ENCODE data around the gene MUCL3. TPM values are rescaled to one million over a fixed set of nuclear protein-coding genes. Genes with fewer than 3 reads are reported as not detected.

MUCL3 gene, protein sequence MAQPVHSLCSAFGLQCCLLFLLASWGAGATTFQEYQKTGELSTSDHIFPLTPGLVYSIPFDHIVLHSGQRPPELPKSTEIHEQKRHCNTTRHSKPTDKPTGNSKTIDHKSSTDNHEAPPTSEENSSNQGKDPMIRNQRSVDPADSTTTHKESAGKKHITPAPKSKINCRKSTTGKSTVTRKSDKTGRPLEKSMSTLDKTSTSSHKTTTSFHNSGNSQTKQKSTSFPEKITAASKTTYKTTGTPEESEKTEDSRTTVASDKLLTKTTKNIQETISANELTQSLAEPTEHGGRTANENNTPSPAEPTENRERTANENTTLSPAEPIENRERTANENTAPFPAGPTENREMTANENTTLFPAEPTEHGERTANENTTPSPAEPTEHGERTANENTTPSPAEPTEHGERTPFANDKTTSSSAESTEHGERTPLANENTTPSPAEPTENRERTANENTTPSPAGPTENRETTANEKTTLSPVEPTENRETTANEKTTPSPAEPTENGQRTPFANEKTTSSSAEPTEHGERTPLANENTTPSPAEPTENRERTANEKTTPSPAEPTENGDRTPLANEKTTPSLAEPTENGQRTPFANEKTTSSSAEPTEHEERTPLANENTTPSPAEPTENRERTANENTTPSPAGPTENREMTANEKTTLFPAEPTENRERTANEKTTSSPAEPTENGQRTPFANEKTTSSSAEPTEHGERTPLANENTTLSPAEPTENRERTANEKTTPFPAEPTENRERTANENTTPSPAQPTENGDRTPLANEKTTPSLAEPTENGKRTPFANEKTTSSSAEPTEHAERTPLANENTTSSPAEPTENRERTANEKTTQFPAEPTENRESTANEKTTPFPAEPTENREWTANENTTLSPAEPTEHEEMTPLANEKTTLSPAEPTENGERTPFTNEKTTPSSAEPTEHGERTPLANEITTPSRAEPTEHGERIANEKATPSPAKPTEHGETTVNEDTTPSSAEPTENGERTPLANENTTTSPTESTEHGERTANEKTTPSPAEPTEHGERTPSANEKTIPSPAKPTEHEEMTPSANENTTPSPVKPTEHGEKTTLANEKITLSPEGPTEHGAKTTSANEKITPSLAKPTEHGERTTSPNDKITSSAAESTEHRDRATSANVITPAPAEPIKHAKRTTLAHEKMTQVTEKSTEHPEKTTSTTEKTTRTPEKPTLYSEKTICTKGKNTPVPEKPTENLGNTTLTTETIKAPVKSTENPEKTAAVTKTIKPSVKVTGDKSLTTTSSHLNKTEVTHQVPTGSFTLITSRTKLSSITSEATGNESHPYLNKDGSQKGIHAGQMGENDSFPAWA (N-terminal part only)
- total RNA-seq (2021) (0.15 to 0.21 TPM (median 0.18 TPM) in 3 replicates), Bru-seq, nascent RNA (percentile 19 among the genes with signal in this experiment)
- long read RNA-seq, experiment 1, partial matches to known transcripts = 1 of 1 reads
- long read RNA-seq, experiment 1, other reads (novel, unspliced or antisense) = 0 of 1 reads
- long read RNA-seq, experiment 2 = 0 reads
- long read RNA-seq, experiment 3 = 0 reads

DNA sequence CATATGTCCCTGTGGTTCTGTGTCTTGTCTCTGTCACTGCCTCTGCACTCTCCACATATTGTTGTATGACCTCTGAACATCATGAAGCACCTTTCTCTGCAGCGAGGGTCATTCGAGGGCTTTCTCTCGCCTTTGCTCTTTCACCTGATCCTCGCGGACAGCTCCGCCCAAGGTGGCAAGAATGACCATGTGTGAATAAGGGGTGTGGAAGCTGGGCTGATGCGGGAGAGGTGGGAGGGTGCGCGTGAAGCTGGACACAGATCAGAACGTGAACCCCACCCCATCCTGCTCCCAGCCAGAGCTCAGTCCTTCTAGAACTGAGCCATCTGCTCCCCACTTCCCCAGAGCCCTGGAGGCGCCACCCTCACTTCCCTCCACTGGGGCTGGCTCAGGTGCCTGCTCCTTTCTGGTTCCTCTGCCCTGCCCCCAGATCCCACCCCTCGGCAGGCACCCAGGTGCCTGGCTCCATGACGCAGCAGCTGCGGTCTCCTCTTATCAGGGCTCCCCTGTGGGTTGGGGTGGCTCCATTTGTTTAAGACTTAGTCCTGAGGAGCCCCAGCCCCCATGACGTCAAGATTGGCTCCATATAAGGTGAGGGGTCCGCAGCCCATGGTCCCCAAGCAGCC is at the start of gene MUCL3:
Gene MUCL3 (plus strand): TSS at position 613 of the 626 bp plus-strand sequence. CDS start 27 bp downstream, outside the sequence.
- POLR2A ChIA-PET = no interaction called here
- H3K27ac Mint-ChIP-seq = no peak within 1 kb of the TSS
- no peaks in the 10 kb centered on the region; the same call in 1 of the 2 replicates for H3K27me3 Mint-ChIP-seq (ENCODE audit: low read depth)
- CTCF ChIA-PET = interaction anchor here (0.6 to 4.7 kb wide), 8 partner anchors 9 to 147 kb away, joined by 3 to 50 read pairs (median 9); partner anchors contain the start of genes SFTA2 and VARS2
- H3K9me3 Mint-ChIP-seq = no peaks in the 10 kb centered on the region
- DNase-seq (ENCODE audit: low spot score) (no peak), ATAC-seq (no peak)
- TF ChIP-seq, protein P1, sequence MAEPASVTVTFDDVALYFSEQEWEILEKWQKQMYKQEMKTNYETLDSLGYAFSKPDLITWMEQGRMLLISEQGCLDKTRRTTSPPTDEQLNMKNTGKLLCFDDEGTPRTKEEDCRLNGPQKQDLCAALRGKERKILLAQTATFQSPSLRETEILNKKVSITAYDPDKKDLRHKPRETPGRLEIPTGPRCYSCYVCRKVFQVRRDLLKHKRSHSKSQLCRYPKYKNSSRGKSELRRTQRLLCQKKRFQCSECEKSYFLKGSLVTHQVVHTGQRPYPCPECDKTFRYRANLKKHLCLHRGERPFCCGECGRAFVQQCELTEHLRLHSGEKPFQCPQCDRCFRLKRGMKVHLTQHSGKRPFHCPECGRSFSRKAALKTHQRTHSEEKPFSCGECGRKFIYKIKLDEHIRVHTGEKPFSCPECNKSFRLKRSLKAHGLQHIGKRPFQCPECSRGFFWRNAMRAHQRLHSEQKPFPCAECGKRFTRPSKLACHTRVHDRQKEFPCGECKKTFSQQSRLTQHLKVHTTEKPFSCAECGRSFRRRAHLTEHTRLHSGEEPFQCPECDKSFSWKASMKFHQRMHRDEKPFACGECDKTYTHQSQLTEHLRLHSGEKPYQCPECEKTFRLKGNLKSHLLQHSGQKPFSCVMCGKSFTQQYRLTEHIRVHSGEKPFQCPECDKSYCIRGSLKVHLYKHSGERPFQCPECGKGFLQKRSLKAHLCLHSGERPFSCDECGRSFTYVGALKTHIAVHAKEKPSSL (CRISPR knock-in tag; conservative IDR thresholded peaks at IDR 0.05) = no peak
- TF ChIP-seq, protein P2, sequence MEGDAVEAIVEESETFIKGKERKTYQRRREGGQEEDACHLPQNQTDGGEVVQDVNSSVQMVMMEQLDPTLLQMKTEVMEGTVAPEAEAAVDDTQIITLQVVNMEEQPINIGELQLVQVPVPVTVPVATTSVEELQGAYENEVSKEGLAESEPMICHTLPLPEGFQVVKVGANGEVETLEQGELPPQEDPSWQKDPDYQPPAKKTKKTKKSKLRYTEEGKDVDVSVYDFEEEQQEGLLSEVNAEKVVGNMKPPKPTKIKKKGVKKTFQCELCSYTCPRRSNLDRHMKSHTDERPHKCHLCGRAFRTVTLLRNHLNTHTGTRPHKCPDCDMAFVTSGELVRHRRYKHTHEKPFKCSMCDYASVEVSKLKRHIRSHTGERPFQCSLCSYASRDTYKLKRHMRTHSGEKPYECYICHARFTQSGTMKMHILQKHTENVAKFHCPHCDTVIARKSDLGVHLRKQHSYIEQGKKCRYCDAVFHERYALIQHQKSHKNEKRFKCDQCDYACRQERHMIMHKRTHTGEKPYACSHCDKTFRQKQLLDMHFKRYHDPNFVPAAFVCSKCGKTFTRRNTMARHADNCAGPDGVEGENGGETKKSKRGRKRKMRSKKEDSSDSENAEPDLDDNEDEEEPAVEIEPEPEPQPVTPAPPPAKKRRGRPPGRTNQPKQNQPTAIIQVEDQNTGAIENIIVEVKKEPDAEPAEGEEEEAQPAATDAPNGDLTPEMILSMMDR (IDR thresholded peaks at IDR 0.05) = no peak
- no peak for TF ChIP-seq NFYB (CRISPR knock-in tag; conservative IDR thresholded peaks at IDR 0.05; ENCODE audit: low read depth)
- TF ChIP-seq EMX1 (CRISPR knock-in tag; IDR thresholded peaks at IDR 0.05) = no peak
- TF ChIP-seq, protein P3, sequence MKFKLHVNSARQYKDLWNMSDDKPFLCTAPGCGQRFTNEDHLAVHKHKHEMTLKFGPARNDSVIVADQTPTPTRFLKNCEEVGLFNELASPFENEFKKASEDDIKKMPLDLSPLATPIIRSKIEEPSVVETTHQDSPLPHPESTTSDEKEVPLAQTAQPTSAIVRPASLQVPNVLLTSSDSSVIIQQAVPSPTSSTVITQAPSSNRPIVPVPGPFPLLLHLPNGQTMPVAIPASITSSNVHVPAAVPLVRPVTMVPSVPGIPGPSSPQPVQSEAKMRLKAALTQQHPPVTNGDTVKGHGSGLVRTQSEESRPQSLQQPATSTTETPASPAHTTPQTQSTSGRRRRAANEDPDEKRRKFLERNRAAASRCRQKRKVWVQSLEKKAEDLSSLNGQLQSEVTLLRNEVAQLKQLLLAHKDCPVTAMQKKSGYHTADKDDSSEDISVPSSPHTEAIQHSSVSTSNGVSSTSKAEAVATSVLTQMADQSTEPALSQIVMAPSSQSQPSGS (CRISPR knock-in tag; IDR thresholded peaks at IDR 0.05; ENCODE audit: borderline replicate concordance, low read depth) = no peak
- H3K4me3 Mint-ChIP-seq = no peak within 1 kb of the TSS
- H3K36me3 Mint-ChIP-seq = no peaks in the 10 kb centered on the region
- peaks cover 39% of the 10 kb centered on the region for H3K4me1 Mint-ChIP-seq

DNA sequence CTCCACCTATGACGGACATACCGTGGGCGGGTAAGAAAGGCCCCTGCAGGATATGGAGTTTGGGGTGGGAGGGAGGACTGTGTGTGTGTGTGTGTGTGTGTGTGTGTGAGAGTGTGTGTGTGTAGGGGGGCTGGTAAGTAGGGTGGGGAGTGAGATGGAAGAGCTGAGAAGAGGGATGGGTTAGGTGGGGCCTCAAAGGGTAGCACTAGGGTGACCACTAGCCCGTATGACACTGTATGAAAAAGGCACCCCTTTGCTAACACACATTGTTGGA is 49.4 kb upstream of the MUCL3 start:
- ATAC-seq (no peak), DNase-seq (ENCODE audit: low spot score) (no peak)
- ChIA-PET CTCF (interaction anchor here (0.5 to 3.1 kb wide), 2 partner anchors 9 to 11 kb away, joined by 3 to 11 read pairs; no protein-coding TSS in a partner anchor), POLR2A (interaction anchor here (1.5 kb wide), 1 partner anchor 23 kb away, joined by 4 read pairs; the partner anchor contains the start of gene VARS2)
- H3K4me3 Mint-ChIP-seq = no peak overlapping the region
- H3K27me3 Mint-ChIP-seq (ENCODE audit: low read depth) = no peaks in the 10 kb centered on the region
- no peaks in the 10 kb centered on the region for H3K9me3 Mint-ChIP-seq
- H3K4me1 Mint-ChIP-seq = peaks cover 32% of the 10 kb centered on the region
- no peak overlapping the region for H3K27ac Mint-ChIP-seq
- H3K36me3 Mint-ChIP-seq = peaks cover 57% of the 10 kb centered on the region
- TF ChIP-seq IRF2 (CRISPR knock-in tag; IDR thresholded peaks at IDR 0.05; ENCODE audit: borderline replicate concordance, low read depth) = no peak
- TF ChIP-seq, protein P4, sequence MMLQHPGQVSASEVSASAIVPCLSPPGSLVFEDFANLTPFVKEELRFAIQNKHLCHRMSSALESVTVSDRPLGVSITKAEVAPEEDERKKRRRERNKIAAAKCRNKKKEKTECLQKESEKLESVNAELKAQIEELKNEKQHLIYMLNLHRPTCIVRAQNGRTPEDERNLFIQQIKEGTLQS (CRISPR knock-in tag; conservative IDR thresholded peaks at IDR 0.05) = no peak
- no peak for TF ChIP-seq FOXK1 (CRISPR knock-in tag; IDR thresholded peaks at IDR 0.05)
- no peak for TF ChIP-seq TEAD4 (CRISPR knock-in tag; IDR thresholded peaks at IDR 0.05)
- TF ChIP-seq, protein P5, sequence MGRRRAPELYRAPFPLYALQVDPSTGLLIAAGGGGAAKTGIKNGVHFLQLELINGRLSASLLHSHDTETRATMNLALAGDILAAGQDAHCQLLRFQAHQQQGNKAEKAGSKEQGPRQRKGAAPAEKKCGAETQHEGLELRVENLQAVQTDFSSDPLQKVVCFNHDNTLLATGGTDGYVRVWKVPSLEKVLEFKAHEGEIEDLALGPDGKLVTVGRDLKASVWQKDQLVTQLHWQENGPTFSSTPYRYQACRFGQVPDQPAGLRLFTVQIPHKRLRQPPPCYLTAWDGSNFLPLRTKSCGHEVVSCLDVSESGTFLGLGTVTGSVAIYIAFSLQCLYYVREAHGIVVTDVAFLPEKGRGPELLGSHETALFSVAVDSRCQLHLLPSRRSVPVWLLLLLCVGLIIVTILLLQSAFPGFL (CRISPR knock-in tag; IDR thresholded peaks at IDR 0.05; ENCODE audit: borderline replicate concordance) = no peak
- no peak for TF ChIP-seq ZNF263 (CRISPR knock-in tag; IDR thresholded peaks at IDR 0.05; ENCODE audit: low read depth)
- no peak for TF ChIP-seq ZNF423 (CRISPR knock-in tag; IDR thresholded peaks at IDR 0.05)
- TF ChIP-seq, protein P6, sequence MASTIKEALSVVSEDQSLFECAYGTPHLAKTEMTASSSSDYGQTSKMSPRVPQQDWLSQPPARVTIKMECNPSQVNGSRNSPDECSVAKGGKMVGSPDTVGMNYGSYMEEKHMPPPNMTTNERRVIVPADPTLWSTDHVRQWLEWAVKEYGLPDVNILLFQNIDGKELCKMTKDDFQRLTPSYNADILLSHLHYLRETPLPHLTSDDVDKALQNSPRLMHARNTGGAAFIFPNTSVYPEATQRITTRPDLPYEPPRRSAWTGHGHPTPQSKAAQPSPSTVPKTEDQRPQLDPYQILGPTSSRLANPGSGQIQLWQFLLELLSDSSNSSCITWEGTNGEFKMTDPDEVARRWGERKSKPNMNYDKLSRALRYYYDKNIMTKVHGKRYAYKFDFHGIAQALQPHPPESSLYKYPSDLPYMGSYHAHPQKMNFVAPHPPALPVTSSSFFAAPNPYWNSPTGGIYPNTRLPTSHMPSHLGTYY (CRISPR knock-in tag; IDR thresholded peaks at IDR 0.05) = no peak
- TF ChIP-seq, protein P7, sequence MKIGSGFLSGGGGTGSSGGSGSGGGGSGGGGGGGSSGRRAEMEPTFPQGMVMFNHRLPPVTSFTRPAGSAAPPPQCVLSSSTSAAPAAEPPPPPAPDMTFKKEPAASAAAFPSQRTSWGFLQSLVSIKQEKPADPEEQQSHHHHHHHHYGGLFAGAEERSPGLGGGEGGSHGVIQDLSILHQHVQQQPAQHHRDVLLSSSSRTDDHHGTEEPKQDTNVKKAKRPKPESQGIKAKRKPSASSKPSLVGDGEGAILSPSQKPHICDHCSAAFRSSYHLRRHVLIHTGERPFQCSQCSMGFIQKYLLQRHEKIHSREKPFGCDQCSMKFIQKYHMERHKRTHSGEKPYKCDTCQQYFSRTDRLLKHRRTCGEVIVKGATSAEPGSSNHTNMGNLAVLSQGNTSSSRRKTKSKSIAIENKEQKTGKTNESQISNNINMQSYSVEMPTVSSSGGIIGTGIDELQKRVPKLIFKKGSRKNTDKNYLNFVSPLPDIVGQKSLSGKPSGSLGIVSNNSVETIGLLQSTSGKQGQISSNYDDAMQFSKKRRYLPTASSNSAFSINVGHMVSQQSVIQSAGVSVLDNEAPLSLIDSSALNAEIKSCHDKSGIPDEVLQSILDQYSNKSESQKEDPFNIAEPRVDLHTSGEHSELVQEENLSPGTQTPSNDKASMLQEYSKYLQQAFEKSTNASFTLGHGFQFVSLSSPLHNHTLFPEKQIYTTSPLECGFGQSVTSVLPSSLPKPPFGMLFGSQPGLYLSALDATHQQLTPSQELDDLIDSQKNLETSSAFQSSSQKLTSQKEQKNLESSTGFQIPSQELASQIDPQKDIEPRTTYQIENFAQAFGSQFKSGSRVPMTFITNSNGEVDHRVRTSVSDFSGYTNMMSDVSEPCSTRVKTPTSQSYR (CRISPR knock-in tag; IDR thresholded peaks at IDR 0.05) = no peak
- TF ChIP-seq RELA (CRISPR knock-in tag; IDR thresholded peaks at IDR 0.05; ENCODE audit: borderline replicate concordance) = no peak
- no peak for TF ChIP-seq CBFB (CRISPR knock-in tag; IDR thresholded peaks at IDR 0.05; ENCODE audit: low read depth)
